Tibial nerve (tissue), 4 donors: ENCODE measurements around the gene FOXK2. TPM values are rescaled to one million over a fixed set of nuclear protein-coding genes. Genes with fewer than 3 reads are reported as not detected.

Source experiments
- DNase-seq, 2 donors: peaks; one replicate each; pipeline ENCODE4 v3.0.0-alpha.2; 2019; ENCODE audit warnings: low spot score in 2 of 2
- H3K27ac ChIP-seq, 4 donors: fragments of 200-600 bp; sonication (generic) in 3 of 4; one replicate each; pipeline ENCODE4 v1.5.1; 2017 to 2019; ENCODE audit warnings: mild to moderate bottlenecking in 1 of 4
- H3K27me3 ChIP-seq, 2 donors: fragments of 200-600 bp; sonication (generic) in 1 of 2; one replicate each; pipeline versions ENCODE4 v1.5.1 to v1.6.0; 2017 to 2019
- H3K36me3 ChIP-seq, 3 donors: fragments of 200-600 bp; sonication (generic); one replicate each; pipeline ENCODE4 v1.5.1; 2018 to 2019
- H3K4me1 ChIP-seq, 4 donors: fragments of 200-600 bp; sonication (generic) in 3 of 4; one replicate each; pipeline ENCODE4 v1.5.1; 2017 to 2019
- H3K4me3 ChIP-seq, 4 donors: fragments of 200-600 bp; sonication (generic) in 3 of 4; one replicate each; pipeline ENCODE4 v1.5.1; 2017 to 2019; ENCODE audit warnings: mild to moderate bottlenecking in 1 of 4, moderate library complexity in 1 of 4
- H3K9me3 ChIP-seq, 4 donors: fragments of 200-600 bp; sonication (generic) in 3 of 4; one replicate each; pipeline ENCODE4 v1.5.1; 2017 to 2019
- CTCF ChIP-seq, 5 experiments: fragments of 200-600 bp in 3 of 5; fragments of 450-650 bp in 2 of 5; sonication (generic) in 3 of 5; IDR thresholded peaks; one replicate each; pipeline ENCODE4 v1.5.1; 2016 to 2019; ENCODE audit warnings: antibody characterized with exemption in 5 of 5, mild to moderate bottlenecking in 3 of 5, moderate library complexity in 2 of 5
- EP300 ChIP-seq, 2 donors: sonication (generic); formaldehyde crosslinking; IDR thresholded peaks; one replicate each; pipeline ENCODE4 v1.6.1; 2017; ENCODE audit warnings: antibody characterized with exemption in 2 of 2, mild to moderate bottlenecking in 1 of 2
- POLR2A ChIP-seq, 2 donors: fragments of 450-650 bp; IDR thresholded peaks; one replicate each; pipeline ENCODE4 v1.6.1; 2017; ENCODE audit warnings: antibody characterized with exemption in 2 of 2, mild to moderate bottlenecking in 2 of 2, moderate library complexity in 2 of 2
- WGBS, 2 donors: methylation state at CpG; one replicate each; pipeline ENCODE4 v1.1.5; 2018; 5-methylcytosine and 5-hydroxymethylcytosine counted together
- total RNA-seq, 4 donors: library from RNA; depleted of rRNA; stranded (reverse); fragments of >200 nt; gene quantifications; one replicate each; pipeline ENCODE4 v1.1.0, GENCODE V29; 2016

FOXK2 gene
- total RNA-seq, 4 donors from 2014 or later = 29.6 to 65.4 (median 33.3) TPM

- no peak for DNase-seq
- peak overlapping the region in 2 of 4 donors; percentile 8 to 20 for H3K27ac ChIP-seq
- whole genome bisulfite sequencing, 2 donors = 85 to 90% methylated on average over 27 of the region's 27 CpGs
Observed at GRCh38 chr17:82588266-82589175, 69.0 kb downstream of the FOXK2 start.

GRCh38 chr17:82589851-82590180, 70.3 kb downstream of the FOXK2 start:
- TF ChIP-seq POLR2A (IDR thresholded peaks at IDR 0.05) = no peak
- TF ChIP-seq EP300 (IDR thresholded peaks at IDR 0.05) = no peak
- no peak for TF ChIP-seq CTCF (IDR thresholded peaks at IDR 0.05)
- Histone ChIP-seq H3K9me3 (no peaks in the 10 kb centered on the region), H3K4me1 (peaks cover 0 to 50% (median 34%) of the 10 kb centered on the region in 4 donors), H3K27me3 (no peaks in the 10 kb centered on the region), H3K36me3 (peaks cover 0 to 44% (median 0%) of the 10 kb centered on the region in 3 donors), H3K4me3 (no peak overlapping the region), H3K27ac (peak overlapping the region in 2 of 4 donors; percentile 5 to 98)
- 69 to 86% methylated on average over 6 of the region's 6 CpGs for WGBS, 2 donors
- no peak for DNase-seq

More at GRCh38 chr17:82588266-82589175, 69.0 kb downstream of the FOXK2 start:
- H3K9me3 ChIP-seq = no peaks in the 10 kb centered on the region
- TF ChIP-seq EP300 (IDR thresholded peaks at IDR 0.05) = no peak
- TF ChIP-seq POLR2A (IDR thresholded peaks at IDR 0.05) = no peak
- no peak for TF ChIP-seq CTCF (IDR thresholded peaks at IDR 0.05)
- H3K4me1 ChIP-seq = peaks cover 0 to 42% (median 27%) of the 10 kb centered on the region in 4 donors
- H3K36me3 ChIP-seq = peaks cover 0 to 54% (median 0%) of the 10 kb centered on the region in 3 donors
- H3K27me3 ChIP-seq = no peaks in the 10 kb centered on the region
- no peak overlapping the region for H3K4me3 ChIP-seq

- peaks cover 0 to 51% (median 34%) of the 10 kb centered on the region in 4 donors for H3K4me1 ChIP-seq
- WGBS, 2 donors = 76 to 77% methylated on average over 6 of the region's 6 CpGs
- H3K4me3 ChIP-seq = no peak overlapping the region
- no peak for TF ChIP-seq POLR2A (IDR thresholded peaks at IDR 0.05)
- no peak for TF ChIP-seq EP300 (IDR thresholded peaks at IDR 0.05)
- no peak for TF ChIP-seq CTCF (IDR thresholded peaks at IDR 0.05)
- peaks cover 0 to 44% (median 0%) of the 10 kb centered on the region in 3 donors for H3K36me3 ChIP-seq
- no peaks in the 10 kb centered on the region for H3K9me3 ChIP-seq
- DNase-seq = no peak
- H3K27ac ChIP-seq = peak overlapping the region in 2 of 4 donors; percentile 5 to 98
- no peaks in the 10 kb centered on the region for H3K27me3 ChIP-seq
Observed at GRCh38 chr17:82590216-82590615, 70.7 kb downstream of the FOXK2 start.

- H3K27me3 ChIP-seq = no peaks in the 10 kb centered on the region
- WGBS, 2 donors = 62 to 65% methylated on average over 12 to 17 of the region's 17 CpGs
- no peak overlapping the region for H3K4me3 ChIP-seq
- TF ChIP-seq CTCF (IDR thresholded peaks at IDR 0.05) = no peak
- no peak for TF ChIP-seq EP300 (IDR thresholded peaks at IDR 0.05)
- no peak for TF ChIP-seq POLR2A (IDR thresholded peaks at IDR 0.05)
- peaks cover 0 to 44% (median 0%) of the 10 kb centered on the region in 3 donors for H3K36me3 ChIP-seq
- H3K27ac ChIP-seq = peak overlapping the region; percentile 86 to 98 (median 92)
- H3K4me1 ChIP-seq = peaks cover 0 to 47% (median 36%) of the 10 kb centered on the region in 4 donors
- DNase-seq = no peak
- H3K9me3 ChIP-seq = no peaks in the 10 kb centered on the region
Observed at GRCh38 chr17:82590881-82591539, 71.5 kb downstream of the FOXK2 start.
